Adrenal gland (tissue), 12 donors: ENCODE data around the gene MAP3K15. TPM values are rescaled to one million over a fixed set of nuclear protein-coding genes. Genes with fewer than 3 reads are reported as not detected.

ENCODE experiments used
- DNase-seq, 7 donors: peaks; one replicate each; pipeline ENCODE4 v3.0.0-alpha.2; 2019 to 2020
- H3K27ac ChIP-seq, 5 donors: fragments of 200-600 bp; sonication (generic) in 4 of 5; 1 replicate in 3 of 5; 2 replicates in 2 of 5; pipeline versions ENCODE4 v1.5.1 to v1.8.0; 2016 to 2020; ENCODE audit warnings: mild to moderate bottlenecking in 1 of 5
- H3K27me3 ChIP-seq: fragments of 200-600 bp; 2 replicates; pipeline ENCODE4 v1.8.0; 2021
- H3K36me3 ChIP-seq, 2 donors: fragments of 200-600 bp; replicated peaks in 1 of 2; 1 replicate in 1 of 2; 2 replicates in 1 of 2; pipeline versions ENCODE4 v1.5.1 to v1.8.0; 2018 to 2022
- H3K4me1 ChIP-seq, 2 donors: fragments of 200-600 bp; replicated peaks in 1 of 2; 1 replicate in 1 of 2; 2 replicates in 1 of 2; pipeline versions ENCODE4 v1.5.1 to v1.8.0; 2018 to 2021
- H3K4me3 ChIP-seq, 4 donors: fragments of 200-600 bp; sonication (generic) in 3 of 4; one replicate each; pipeline ENCODE4 v1.5.1; 2016 to 2018
- H3K9me3 ChIP-seq, 3 donors: fragments of 200-600 bp; sonication (generic) in 1 of 3; replicated peaks in 1 of 3; 1 replicate in 2 of 3; 2 replicates in 1 of 3; pipeline versions ENCODE4 v1.5.1 to v1.8.0; 2016 to 2021
- CTCF ChIP-seq, 6 experiments: fragments of 450-650 bp in 4 of 6; fragments of 200-600 bp in 2 of 6; sonication (generic) in 1 of 6; IDR thresholded peaks; 1 replicate in 5 of 6; 2 replicates in 1 of 6; pipeline versions ENCODE4 v1.5.1 to v1.8.0; 2016 to 2021; ENCODE audit warnings: antibody characterized with exemption in 6 of 6, mild to moderate bottlenecking in 2 of 6, moderate library complexity in 1 of 6
- POLR2A ChIP-seq, 2 donors: fragments of 450-650 bp; IDR thresholded peaks; one replicate each; pipeline ENCODE4 v1.6.1; 2017; ENCODE audit warnings: antibody characterized with exemption in 2 of 2, mild to moderate bottlenecking in 2 of 2, moderate library complexity in 1 of 2
- WGBS, 4 donors: extraction: QIAGEN DNeasy Blood & Tissue Kit in 2 of 4; methylation state at CpG; one replicate each; pipeline versions ENCODE4 v1.1.5 to v1.1.7; 2013 to 2017; 5-methylcytosine and 5-hydroxymethylcytosine counted together
- intact Hi-C, 2 donors: fragments of 100-400 bp; cut with DNase I; formaldehyde crosslinking; loops; one replicate each; pipeline versions ENCODE4 v1.14.1 to v1.15.0; 2022 to 2023
- polyA plus RNA-seq, 3 donors: library from polyadenylated mRNA; stranded (reverse); fragments of 200-250 nt in 2 of 3; fragments of 350-450 nt in 1 of 3; fragmentation: Illumina TruSeq in 1 of 3; extraction: RNeasy Lipid Tissue Mini Kit (QIAGEN cat#74804) in 1 of 3; gene quantifications; one replicate each; pipeline ENCODE4 v1.2.3, GENCODE V29; 2013 to 2014
- total RNA-seq, 9 donors: library from RNA; depleted of rRNA in 4 of 9; stranded (reverse); fragments of >200 nt in 4 of 9; fragments of 120-200 nt in 1 of 9; fragmentation: NEBNext Ultra II Directional in 1 of 9; extraction: Animal tissue kit (Norgen Biotek cat#: 25700) in 1 of 9; gene quantifications; one replicate each; pipeline versions ENCODE4 v1.1.0 to v1.2.4, GENCODE V29; 2013 to 2023
- donor health status: healthy with polysubstance abuse.
- donor health status: Bipolar disorder and iron deficiency.
- donor health status: DM: yes; HTN: yes; CAD: no.
- donor health status: DM: no; HTN: no; CAD: no.
- donor health status: DM: no; HTN: no; CAD: no.
- donor health status: DM: yes; HTN: yes; CAD: no.

The MAP3K15 gene
- total and polyA plus RNA-seq, 12 donors, result 28.9 to 92.3 (median 67.9) TPM

GRCh38 chrX:19541931-19542330, 26.6 kb upstream of the MAP3K15 start:
- no peak for DNase-seq
- no peak overlapping the region for H3K27ac ChIP-seq
- H3K27me3 ChIP-seq, result no peaks in the 10 kb centered on the region
- 83 to 96% (median 92%) methylated on average over 4 to 19 of the region's 19 CpGs for WGBS, 4 donors
- no peaks in the 10 kb centered on the region for H3K9me3 ChIP-seq
- no peaks in the 10 kb centered on the region for H3K36me3 ChIP-seq
- intact Hi-C loops, result no loop called here
- no peaks in the 10 kb centered on the region for H3K4me1 ChIP-seq
- TF ChIP-seq POLR2A (IDR thresholded peaks at IDR 0.05) (no peak), CTCF (IDR thresholded peaks at IDR 0.05) (no peak)
- no peak overlapping the region for H3K4me3 ChIP-seq

GRCh38 chrX:19541196-19541595, 25.9 kb upstream of the MAP3K15 start:
- H3K36me3 ChIP-seq, result no peaks in the 10 kb centered on the region
- H3K4me3 ChIP-seq, result no peak overlapping the region
- H3K4me1 ChIP-seq, result no peaks in the 10 kb centered on the region
- TF ChIP-seq POLR2A (IDR thresholded peaks at IDR 0.05) (no peak), CTCF (IDR thresholded peaks at IDR 0.05) (no peak)
- no peaks in the 10 kb centered on the region for H3K27me3 ChIP-seq
- no peak overlapping the region for H3K27ac ChIP-seq
- no peaks in the 10 kb centered on the region for H3K9me3 ChIP-seq
- intact Hi-C loops, result no loop called here
- 68 to 95% (median 89%) methylated on average over 3 of the region's 3 CpGs for WGBS, 4 donors
- no peak for DNase-seq

GRCh38 chrX:19540076-19540475, 24.8 kb upstream of the MAP3K15 start:
- 79 to 94% (median 92%) methylated on average over 2 to 3 of the region's 3 CpGs; no CpG with 5 or more reads in 1 of the 4 donors for WGBS, 4 donors
- intact Hi-C loops, result no loop called here
- no peaks in the 10 kb centered on the region for H3K36me3 ChIP-seq
- no peaks in the 10 kb centered on the region for H3K4me1 ChIP-seq
- H3K4me3 ChIP-seq, result no peak overlapping the region
- no peak for DNase-seq
- no peak for TF ChIP-seq CTCF (IDR thresholded peaks at IDR 0.05)
- no peak overlapping the region for H3K27ac ChIP-seq
- no peaks in the 10 kb centered on the region for H3K9me3 ChIP-seq
- no peaks in the 10 kb centered on the region for H3K27me3 ChIP-seq

- intact Hi-C loops, result no loop called here
- no peak overlapping the region for H3K27ac ChIP-seq
- peak in 6 of 7 donors; percentile 25 to 56 (median 28) for DNase-seq
- H3K27me3 ChIP-seq, result no peaks in the 10 kb centered on the region
- 42 to 60% (median 59%) methylated on average over 3 to 4 of the region's 4 CpGs for WGBS, 4 donors
- TF ChIP-seq CTCF (IDR thresholded peaks at IDR 0.05) (no peak), POLR2A (IDR thresholded peaks at IDR 0.05) (no peak)
- no peak overlapping the region for H3K4me3 ChIP-seq
- no peaks in the 10 kb centered on the region for H3K4me1 ChIP-seq
- no peaks in the 10 kb centered on the region for H3K9me3 ChIP-seq
- H3K36me3 ChIP-seq, result no peaks in the 10 kb centered on the region
Observed at GRCh38 chrX:19539665-19540064, 24.4 kb upstream of the MAP3K15 start.
